GM21737 (cell line): ENCODE measurements around the gene MRAP.
"Not testable (repeated sequence)": the region's sequence is repeated elsewhere in the genome, so short reads cannot be mapped to it uniquely, and the experiment has no call there.

Source experiments
- ATAC-seq: cut with Tn5 transposase; IDR thresholded peaks from one replicate; pipeline ENCODE4 v1.9.1; 2021; ENCODE audit warnings: mild to moderate bottlenecking, moderate library complexity; ENCODE audit not compliant: unreplicated experiment

Gene MRAP

GRCh38 chr21:32299695-32300094, 1.0 kb downstream of the MRAP start:
- ATAC-seq = no peak

- no peak for ATAC-seq
These were observed 1.5 kb downstream of the MRAP start for GRCh38 chr21:32300117-32300681.

- no peak for ATAC-seq
These were observed 2.9 kb downstream of the MRAP start for GRCh38 chr21:32301596-32301995.

GRCh38 chr21:32302560-32302959, 3.9 kb downstream of the MRAP start:
- ATAC-seq = no peak

GRCh38 chr21:32303385-32303784, 4.7 kb downstream of the MRAP start:
- no peak for ATAC-seq

- no peak for ATAC-seq
These were observed 6.3 kb downstream of the MRAP start for GRCh38 chr21:32304998-32305397.

GRCh38 chr21:32306021-32306780, 7.5 kb downstream of the MRAP start:
- ATAC-seq = no peak

- ATAC-seq = no peak
These were observed 9.1 kb downstream of the MRAP start for GRCh38 chr21:32307706-32308105.

GRCh38 chr21:32308696-32309095, 10.0 kb downstream of the MRAP start:
- ATAC-seq = no peak

GRCh38 chr21:32309906-32310460, 11.3 kb downstream of the MRAP start:
- ATAC-seq = no peak

- not testable (repeated sequence) for ATAC-seq
These were observed 12.3 kb downstream of the MRAP start for GRCh38 chr21:32310976-32311375.

- ATAC-seq = no peak
These were observed 13.0 kb downstream of the MRAP start for GRCh38 chr21:32311621-32312020.

- ATAC-seq = no peak
These were observed 13.7 kb downstream of the MRAP start for GRCh38 chr21:32312326-32312725.

GRCh38 chr21:32312976-32313375, 14.3 kb downstream of the MRAP start:
- ATAC-seq = no peak

- ATAC-seq = no peak
These were observed 16.2 kb downstream of the MRAP start for GRCh38 chr21:32314806-32315205.

GRCh38 chr21:32315511-32316281, 17.0 kb downstream of the MRAP start:
- no peak for ATAC-seq

GRCh38 chr21:32316361-32317215, 17.9 kb downstream of the MRAP start:
- ATAC-seq = no peak

GRCh38 chr21:32317726-32318125, 19.1 kb downstream of the MRAP start:
- no peak for ATAC-seq

- no peak for ATAC-seq
These were observed 20.4 kb downstream of the MRAP start for GRCh38 chr21:32319012-32319411.

- no peak for ATAC-seq
These were observed 21.4 kb downstream of the MRAP start for GRCh38 chr21:32320059-32320458.

- no peak for ATAC-seq
These were observed 22.1 kb downstream of the MRAP start for GRCh38 chr21:32320726-32321125.
